Activated B cell treated with CpG ODN at 0.5 μM for 24 hours (primary cell): ENCODE measurements around the gene PKP3. TPM values are rescaled to one million over a fixed set of nuclear protein-coding genes. Genes with fewer than 3 reads are reported as not detected.
A peak's percentile ranks its signal among the peaks of the same experiment; 100 is the strongest.
"Not testable (repeated sequence)": the region's sequence is repeated elsewhere in the genome, so short reads cannot be mapped to it uniquely, and the experiment has no call there.

Experiments used
- ATAC-seq: fragments of 200-7000 bp; cut with Tn5 transposase; one replicate; pipeline ENCODE4 v1.10.0; 2021; ENCODE audit warnings: low read depth, mild to moderate bottlenecking, moderate library complexity
- CTCF ChIA-PET: fragments of 350-600 bp; sonication (Branson Sonifier 250); formaldehyde crosslinking; loops from one replicate; lab custom pipeline; 2021; ENCODE audit warnings: antibody characterized with exemption; lab: Charles Lee
- POLR2A ChIA-PET: fragments of 350-600 bp; sonication (Branson Sonifier 250); formaldehyde crosslinking; loops from one replicate; lab custom pipeline; 2021; ENCODE audit warnings: antibody characterized with exemption; lab: Charles Lee
- DNase-seq: peaks from one replicate; pipeline ENCODE4 v3.0.0; 2022
- H3K27ac Mint-ChIP-seq: one replicate; pipeline ENCODE4 v1.8.0; 2020; ENCODE audit warnings: mixed read lengths
- H3K27me3 Mint-ChIP-seq: one replicate; pipeline ENCODE4 v1.8.0; 2021; ENCODE audit warnings: mixed read lengths
- H3K36me3 Mint-ChIP-seq: one replicate; pipeline ENCODE4 v1.8.0; 2021; ENCODE audit warnings: low read depth, mixed read lengths
- H3K4me1 Mint-ChIP-seq: one replicate; pipeline ENCODE4 v1.8.0; 2021; ENCODE audit warnings: mixed read lengths
- H3K4me3 Mint-ChIP-seq: one replicate; pipeline ENCODE4 v1.8.0; 2020; ENCODE audit warnings: mild to moderate bottlenecking, mixed read lengths
- H3K9me3 Mint-ChIP-seq: one replicate; pipeline ENCODE4 v1.8.0; 2020; ENCODE audit warnings: mixed read lengths
- intact Hi-C: fragments of 100-400 bp; cut with micrococcal nuclease; formaldehyde crosslinking; loops from one replicate; pipeline ENCODE4 v1.15.1; 2024
- total RNA-seq: library from RNA; stranded (reverse); gene quantifications from 2 replicates; pipeline ENCODE4 v1.2.3, GENCODE V29; 2022
- TF ChIP-seq, protein P1 (sequence below): fragments of 200-600 bp; IDR thresholded peaks from one replicate; pipeline ENCODE4 v1.8.0; 2022; ENCODE audit warnings: antibody characterized with exemption, mild to moderate bottlenecking

The PKP3 gene, protein sequence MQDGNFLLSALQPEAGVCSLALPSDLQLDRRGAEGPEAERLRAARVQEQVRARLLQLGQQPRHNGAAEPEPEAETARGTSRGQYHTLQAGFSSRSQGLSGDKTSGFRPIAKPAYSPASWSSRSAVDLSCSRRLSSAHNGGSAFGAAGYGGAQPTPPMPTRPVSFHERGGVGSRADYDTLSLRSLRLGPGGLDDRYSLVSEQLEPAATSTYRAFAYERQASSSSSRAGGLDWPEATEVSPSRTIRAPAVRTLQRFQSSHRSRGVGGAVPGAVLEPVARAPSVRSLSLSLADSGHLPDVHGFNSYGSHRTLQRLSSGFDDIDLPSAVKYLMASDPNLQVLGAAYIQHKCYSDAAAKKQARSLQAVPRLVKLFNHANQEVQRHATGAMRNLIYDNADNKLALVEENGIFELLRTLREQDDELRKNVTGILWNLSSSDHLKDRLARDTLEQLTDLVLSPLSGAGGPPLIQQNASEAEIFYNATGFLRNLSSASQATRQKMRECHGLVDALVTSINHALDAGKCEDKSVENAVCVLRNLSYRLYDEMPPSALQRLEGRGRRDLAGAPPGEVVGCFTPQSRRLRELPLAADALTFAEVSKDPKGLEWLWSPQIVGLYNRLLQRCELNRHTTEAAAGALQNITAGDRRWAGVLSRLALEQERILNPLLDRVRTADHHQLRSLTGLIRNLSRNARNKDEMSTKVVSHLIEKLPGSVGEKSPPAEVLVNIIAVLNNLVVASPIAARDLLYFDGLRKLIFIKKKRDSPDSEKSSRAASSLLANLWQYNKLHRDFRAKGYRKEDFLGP
- 0.18 TPM in 1 of 2 replicates, not detected in the other for total RNA-seq

DNA sequence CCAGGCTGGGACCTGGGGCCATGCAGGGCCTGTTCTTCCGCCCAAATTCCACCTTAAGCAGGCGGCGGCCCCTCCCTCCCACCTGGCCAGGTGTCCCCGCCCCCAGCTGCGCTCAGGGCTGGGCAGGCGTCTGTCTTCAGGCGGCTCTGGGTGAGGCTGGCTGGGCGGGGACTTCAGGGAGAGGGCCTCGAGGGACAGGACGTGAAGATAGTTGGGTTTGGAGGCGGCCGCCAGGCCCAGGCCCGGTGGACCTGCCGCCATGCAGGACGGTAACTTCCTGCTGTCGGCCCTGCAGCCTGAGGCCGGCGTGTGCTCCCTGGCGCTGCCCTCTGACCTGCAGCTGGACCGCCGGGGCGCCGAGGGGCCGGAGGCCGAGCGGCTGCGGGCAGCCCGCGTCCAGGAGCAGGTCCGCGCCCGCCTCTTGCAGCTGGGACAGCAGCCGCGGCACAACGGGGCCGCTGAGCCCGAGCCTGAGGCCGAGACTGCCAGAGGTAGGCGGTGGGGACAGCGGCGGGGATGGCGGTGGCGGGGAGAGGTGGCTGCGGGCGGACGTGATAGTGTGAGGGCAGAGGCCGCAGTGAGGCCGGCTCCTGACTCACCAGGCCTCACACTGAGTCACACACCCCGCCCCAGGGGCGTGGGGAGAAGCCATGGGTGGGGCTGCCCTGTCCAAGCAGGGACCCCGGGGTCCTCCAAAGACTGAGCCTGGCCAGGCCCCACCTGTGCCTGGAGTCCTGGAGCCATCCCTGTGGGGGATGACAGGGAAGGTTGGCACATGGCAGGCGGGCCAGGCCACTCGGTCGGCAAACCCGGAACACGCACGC, at the start of gene PKP3:
TSS of gene PKP3 (plus strand) at position 176 of the 824 bp plus-strand sequence. CDS start at position 260, 84 bp downstream.
- TF ChIP-seq, protein P1, sequence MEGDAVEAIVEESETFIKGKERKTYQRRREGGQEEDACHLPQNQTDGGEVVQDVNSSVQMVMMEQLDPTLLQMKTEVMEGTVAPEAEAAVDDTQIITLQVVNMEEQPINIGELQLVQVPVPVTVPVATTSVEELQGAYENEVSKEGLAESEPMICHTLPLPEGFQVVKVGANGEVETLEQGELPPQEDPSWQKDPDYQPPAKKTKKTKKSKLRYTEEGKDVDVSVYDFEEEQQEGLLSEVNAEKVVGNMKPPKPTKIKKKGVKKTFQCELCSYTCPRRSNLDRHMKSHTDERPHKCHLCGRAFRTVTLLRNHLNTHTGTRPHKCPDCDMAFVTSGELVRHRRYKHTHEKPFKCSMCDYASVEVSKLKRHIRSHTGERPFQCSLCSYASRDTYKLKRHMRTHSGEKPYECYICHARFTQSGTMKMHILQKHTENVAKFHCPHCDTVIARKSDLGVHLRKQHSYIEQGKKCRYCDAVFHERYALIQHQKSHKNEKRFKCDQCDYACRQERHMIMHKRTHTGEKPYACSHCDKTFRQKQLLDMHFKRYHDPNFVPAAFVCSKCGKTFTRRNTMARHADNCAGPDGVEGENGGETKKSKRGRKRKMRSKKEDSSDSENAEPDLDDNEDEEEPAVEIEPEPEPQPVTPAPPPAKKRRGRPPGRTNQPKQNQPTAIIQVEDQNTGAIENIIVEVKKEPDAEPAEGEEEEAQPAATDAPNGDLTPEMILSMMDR = no peak
- Mint-ChIP-seq H3K36me3 (no peaks in the 10 kb centered on the region), H3K27me3 (no peaks in the 10 kb centered on the region), H3K4me1 (no peaks in the 10 kb centered on the region), H3K4me3 (no peak within 1 kb of the TSS), H3K27ac (no peak within 1 kb of the TSS), H3K9me3 (no peaks in the 10 kb centered on the region)
- POLR2A ChIA-PET = no interaction called here
- DNase-seq = no peak
- CTCF ChIA-PET = no interaction called here
- no peak for ATAC-seq
- intact Hi-C loops = no loop called here

DNA sequence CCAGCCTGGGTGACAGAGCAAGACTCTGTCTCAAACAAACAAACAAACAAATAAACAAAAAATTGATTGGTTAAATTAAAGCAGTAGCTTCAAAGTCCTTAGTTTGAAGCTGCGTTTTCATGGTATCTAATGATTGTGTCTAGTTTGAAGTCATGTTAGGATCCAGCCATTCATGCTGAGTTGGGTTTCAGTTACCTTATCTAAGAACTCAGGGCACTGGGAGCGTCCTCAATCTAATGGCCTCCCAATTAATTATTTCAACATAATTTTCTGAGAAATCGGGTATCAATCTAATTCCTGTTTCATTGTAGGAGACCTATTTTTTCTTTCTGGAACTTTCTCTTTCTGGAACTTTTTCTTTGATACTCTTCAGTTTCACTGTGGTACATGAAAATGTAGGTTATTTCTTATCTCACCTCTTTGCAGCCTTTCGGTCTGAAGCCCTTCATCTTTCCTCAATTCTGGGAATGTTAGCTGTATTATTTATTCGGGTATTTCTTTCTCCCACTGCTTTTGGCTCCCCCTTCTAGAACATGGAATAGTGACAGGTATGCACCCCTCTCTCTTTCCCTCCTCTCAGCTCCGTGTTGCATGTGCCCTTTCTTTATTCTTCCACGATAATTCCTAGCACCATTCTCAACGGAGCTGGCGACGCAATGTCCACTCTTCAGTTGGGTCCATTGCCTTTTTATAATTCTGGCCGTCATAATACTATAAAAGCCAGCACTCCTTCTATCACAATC, 49.0 kb upstream of the PKP3 start:
- ATAC-seq = no peak
- Mint-ChIP-seq H3K27ac (no peak overlapping the region), H3K4me3 (no peak overlapping the region), H3K4me1 (peaks cover 28% of the 10 kb centered on the region), H3K9me3 (no peaks in the 10 kb centered on the region), H3K36me3 (peaks cover 1% of the 10 kb centered on the region), H3K27me3 (no peaks in the 10 kb centered on the region)
- DNase-seq = no peak
- intact Hi-C loops = no loop called here
- ChIA-PET CTCF (interaction anchor here (0.9 to 1.6 kb wide), 2 partner anchors 10 to 26 kb away, joined by 3 to 4 read pairs; no protein-coding TSS in a partner anchor), POLR2A (interaction anchor here (0.9 to 1.2 kb wide), 2 partner anchors 10 kb away, joined by 3 to 5 read pairs; no protein-coding TSS in a partner anchor)
- TF ChIP-seq, protein P1 = no peak

DNA sequence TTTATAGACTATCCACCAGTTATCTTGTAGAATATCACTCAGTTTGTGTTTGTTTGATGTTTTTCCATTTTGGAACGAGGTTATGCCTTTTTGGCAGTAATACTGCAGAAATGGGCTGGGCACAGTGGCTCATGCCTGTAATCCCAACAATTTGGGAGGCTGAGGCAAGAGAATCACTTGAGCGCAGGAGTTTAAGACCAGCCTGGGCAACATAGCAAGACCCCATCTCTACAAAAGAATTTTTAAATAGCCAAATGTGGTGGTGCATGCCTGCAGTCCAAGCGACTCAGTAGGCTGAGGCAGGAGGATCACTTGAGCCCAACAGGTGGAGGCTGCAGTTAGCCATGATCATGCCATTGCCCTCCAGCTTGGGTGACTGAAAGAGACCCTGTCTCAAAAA, 47.5 kb upstream of the PKP3 start:
- no peak for DNase-seq
- POLR2A ChIA-PET = interaction anchor here (1.2 kb wide), 1 partner anchor 9 kb away, joined by 3 read pairs; no protein-coding TSS in a partner anchor

DNA sequence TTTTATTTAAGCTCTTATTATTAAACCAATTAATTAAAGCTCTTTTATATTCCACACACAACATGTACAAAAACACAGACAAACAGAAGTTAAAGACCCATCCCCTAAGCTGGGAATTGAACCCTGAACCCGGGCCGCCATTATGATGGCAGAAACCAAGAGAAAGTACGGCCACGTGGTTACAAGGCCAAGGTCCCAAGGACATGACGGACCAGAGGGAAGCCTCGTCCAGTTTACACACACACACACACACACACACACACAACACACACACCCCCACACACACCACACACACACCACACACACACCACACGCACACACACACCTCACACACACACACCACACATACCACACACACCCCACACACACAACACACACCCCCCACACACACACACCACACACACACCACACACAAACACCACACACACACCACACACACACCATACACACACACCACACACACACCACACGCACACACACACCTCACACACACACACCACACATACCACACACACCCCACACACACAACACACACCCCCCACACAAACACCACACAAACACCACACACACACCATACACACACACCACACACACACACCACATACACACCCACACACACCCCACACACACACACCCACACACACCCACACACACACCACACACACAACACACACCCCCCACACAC, 44.6 kb upstream of the PKP3 start:
- not testable (repeated sequence) for DNase-seq, H3K4me3 Mint-ChIP-seq, H3K9me3 Mint-ChIP-seq, ATAC-seq, H3K27ac Mint-ChIP-seq, H3K36me3 Mint-ChIP-seq, H3K27me3 Mint-ChIP-seq
- CTCF ChIA-PET = interaction anchor here (0.9 kb wide), 1 partner anchor 81 kb away, joined by 3 read pairs; no protein-coding TSS in a partner anchor
- POLR2A ChIA-PET = interaction anchor here (0.7 to 1.3 kb wide), 5 partner anchors 11 to 141 kb away, joined by 3 to 5 read pairs (median 4); no protein-coding TSS in a partner anchor
- H3K4me1 Mint-ChIP-seq = peaks cover 28% of the 10 kb centered on the region
- intact Hi-C loops = loop anchor here (2.0 kb wide), 1 partner anchor 23 kb away; no protein-coding TSS in a partner anchor

More for the DNA sequence above, 47.5 kb upstream of the PKP3 start:
- intact Hi-C loops = no loop called here
- no peaks in the 10 kb centered on the region for H3K9me3 Mint-ChIP-seq
- H3K27ac Mint-ChIP-seq = no peak overlapping the region
- TF ChIP-seq, protein P1 = no peak
- ATAC-seq = no peak
- peaks cover 23% of the 10 kb centered on the region for H3K4me1 Mint-ChIP-seq
- H3K27me3 Mint-ChIP-seq = no peaks in the 10 kb centered on the region
- peaks cover under 1% of the 10 kb centered on the region for H3K36me3 Mint-ChIP-seq
- CTCF ChIA-PET = interaction anchor here (1.6 kb wide), 1 partner anchor 9 kb away, joined by 4 read pairs; no protein-coding TSS in a partner anchor
- no peak overlapping the region for H3K4me3 Mint-ChIP-seq

DNA sequence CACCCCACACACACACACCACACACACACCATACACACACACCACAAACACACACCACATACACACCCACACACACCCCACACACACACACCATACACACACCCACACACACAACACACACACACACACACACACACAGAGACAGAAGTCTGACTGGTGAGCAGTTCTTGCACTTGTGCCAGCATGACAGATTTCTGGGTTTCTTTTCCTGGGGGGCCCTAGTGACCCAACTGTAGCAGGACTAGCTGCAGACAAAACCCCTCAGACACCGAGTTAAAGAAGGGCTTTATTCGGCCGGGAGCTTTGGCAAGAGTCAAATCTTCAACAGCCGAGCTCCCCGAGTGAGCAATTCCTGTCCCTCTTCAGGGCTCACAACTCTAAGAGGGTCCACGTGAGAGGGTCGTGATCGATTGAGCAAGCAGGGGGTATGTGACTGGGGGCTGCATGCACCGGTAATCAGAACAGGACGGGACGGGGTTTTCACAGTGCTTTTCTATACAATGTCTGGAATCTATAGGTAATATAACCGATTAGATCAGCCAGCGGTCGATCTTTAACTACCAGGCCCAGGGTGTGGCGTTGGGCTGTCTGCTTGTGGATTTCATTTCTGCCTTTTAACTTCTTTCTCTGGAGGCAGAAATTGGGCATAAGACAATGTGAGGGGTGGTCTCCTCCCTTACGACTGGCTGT, 43.8 kb upstream of the PKP3 start:
- ATAC-seq, H3K36me3 Mint-ChIP-seq, POLR2A ChIA-PET, DNase-seq, H3K9me3 Mint-ChIP-seq, CTCF ChIA-PET, H3K4me3 Mint-ChIP-seq, H3K27me3 Mint-ChIP-seq, intact Hi-C loops: not testable (repeated sequence)
- Mint-ChIP-seq H3K4me1 (peaks cover 34% of the 10 kb centered on the region), H3K27ac (peak overlapping the region; percentile 42)
